SU-DHL-6 (cell line): Measurements from ENCODE around the gene NEK6.

ENCODE experiments used
- H2AFZ ChIP-seq: fragments of 200-600 bp; sonication (generic); 2 replicates; pipeline ENCODE4 v1.6.1; 2014; ENCODE audit warnings: low read depth, mild to moderate bottlenecking, moderate library complexity, mixed read lengths, antibody characterized with exemption, low read length; ENCODE audit not compliant: severe bottlenecking
- H3F3A ChIP-seq: fragments of 200-600 bp; shearing (Covaris generic); 2 replicates; pipeline ENCODE4 v1.6.0; 2016; ENCODE audit warnings: antibody characterized with exemption, mild to moderate bottlenecking; ENCODE audit not compliant: insufficient read depth
- H3K27ac ChIP-seq: fragments of 200-600 bp; sonication (generic); 2 replicates; pipeline ENCODE4 v1.5.1; 2016; ENCODE audit warnings: low read depth, mild to moderate bottlenecking, low read length, moderate library complexity, mixed read lengths
- H3K27me3 ChIP-seq: fragments of 200-600 bp; sonication (generic), shearing (Covaris generic); 2 replicates; pipeline ENCODE4 v1.6.0; 2014; ENCODE audit warnings: mild to moderate bottlenecking, low read length
- H3K36me3 ChIP-seq: fragments of 200-600 bp; sonication (generic); 2 replicates; pipeline ENCODE4 v1.6.1; 2014; ENCODE audit warnings: mild to moderate bottlenecking, low read length, mixed read lengths
- H3K4me2 ChIP-seq: fragments of 300-600, 200-600 bp; shearing (Covaris generic), sonication (generic); 2 replicates; pipeline ENCODE4 v1.6.0; 2014; ENCODE audit warnings: low read length, low read depth, mild to moderate bottlenecking; ENCODE audit not compliant: poor library complexity, severe bottlenecking
- H3K4me3 ChIP-seq: fragments of 200-600 bp; sonication (generic); 2 replicates; pipeline ENCODE4 v1.5.1; 2014; ENCODE audit warnings: antibody characterized with exemption, low read length, mild to moderate bottlenecking, mixed read lengths; ENCODE audit not compliant: insufficient read depth, poor library complexity, severe bottlenecking
- H3K79me2 ChIP-seq: fragments of 200-600 bp; sonication (generic); 2 replicates; pipeline ENCODE4 v1.6.1; 2014; ENCODE audit warnings: mild to moderate bottlenecking, low read length, moderate library complexity; ENCODE audit not compliant: insufficient read depth
- H3K9ac ChIP-seq: fragments of 200-600 bp; sonication (generic); 2 replicates; pipeline ENCODE4 v1.7.0; 2014; ENCODE audit warnings: mild to moderate bottlenecking, low read length
- H3K9me2 ChIP-seq: fragments of 200-600 bp; sonication (generic); replicated peaks from 2 replicates; pipeline ENCODE4 v1.6.1; 2014; ENCODE audit warnings: low read length; ENCODE audit not compliant: insufficient read depth
- H3K9me3 ChIP-seq: fragments of 200-600 bp; sonication (generic); 2 replicates; pipeline ENCODE4 v1.6.1; 2014; ENCODE audit warnings: low read length, mixed read lengths; ENCODE audit not compliant: insufficient read depth
- H4K20me1 ChIP-seq: fragments of 200-600 bp; sonication (generic); 2 replicates; pipeline ENCODE4 v1.6.1; 2014; ENCODE audit warnings: low read depth, mild to moderate bottlenecking, antibody characterized with exemption, low read length, moderate library complexity, mixed read lengths
- EZH2phosphoT487 ChIP-seq: fragments of 200-600 bp; sonication (generic), shearing (Covaris generic); conservative IDR thresholded peaks from 2 replicates; pipeline ENCODE4 v1.6.1; 2018; ENCODE audit warnings: mild to moderate bottlenecking, antibody characterized with exemption, low read length, moderate library complexity, mixed read lengths
- TF ChIP-seq, protein P1 (sequence below): fragments of 200-600 bp; sonication (generic); IDR thresholded peaks from one replicate; pipeline ENCODE4 v1.5.1; 2017; ENCODE audit warnings: antibody characterized with exemption, mild to moderate bottlenecking, low read length, moderate library complexity; ENCODE audit not compliant: insufficient read depth, poor library complexity, severe bottlenecking

The NEK6 gene

DNA sequence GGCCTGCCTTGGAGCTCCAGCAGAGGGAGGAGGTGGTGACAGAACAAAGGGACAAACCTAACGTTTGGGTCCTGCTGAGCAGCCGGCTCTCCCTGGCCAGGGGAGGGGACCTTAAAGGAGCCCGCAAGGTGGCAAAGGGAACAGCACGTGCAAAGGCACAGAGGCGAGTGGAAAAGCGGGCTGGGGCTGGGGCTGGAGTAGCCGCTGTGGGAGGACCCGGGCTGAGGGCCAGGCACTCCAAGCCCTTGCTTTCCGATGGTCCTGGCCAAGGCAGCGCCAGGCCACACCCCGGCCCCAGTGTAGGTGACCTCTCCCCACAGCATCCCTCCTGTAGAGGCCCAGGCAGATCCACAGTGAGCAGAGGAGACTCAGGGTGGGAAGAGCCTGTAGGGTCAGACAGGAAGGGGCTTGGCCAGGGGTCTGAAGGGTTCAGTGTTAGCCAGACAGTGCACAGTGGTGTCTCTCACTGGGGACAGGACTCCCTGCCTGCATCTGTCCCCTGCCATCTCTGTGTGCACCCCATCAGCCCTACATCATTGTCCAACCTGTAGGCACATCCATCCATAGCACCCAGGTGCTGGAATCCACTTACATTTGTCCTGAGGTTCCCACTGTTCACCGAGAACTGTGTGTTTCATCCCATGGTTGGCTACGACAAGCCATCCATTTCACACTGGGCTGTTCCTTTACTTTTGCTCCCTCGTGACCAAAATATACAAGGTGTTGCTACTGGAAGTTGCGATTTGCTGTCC lies 77.0 kb downstream of the NEK6 start:
- Histone ChIP-seq H2AFZ (no peak overlapping the region), H3K27ac (no peak overlapping the region), H3K79me2 (no peaks in the 10 kb centered on the region), H3K9me3 (no peaks in the 10 kb centered on the region), H3K9me2 (no peaks in the 10 kb centered on the region), H3K9ac (no peak overlapping the region), H3K27me3 (no peaks in the 10 kb centered on the region), H3K4me3 (no peak overlapping the region), H4K20me1 (no peaks in the 10 kb centered on the region), H3K4me2 (no peak overlapping the region), H3F3A (no peaks in the 10 kb centered on the region; the same call in 1 of the 2 replicates), H3K36me3 (no peaks in the 10 kb centered on the region; the same call in none of the 2 replicates)
- TF ChIP-seq EZH2phosphoT487, result no peak
- TF ChIP-seq, protein P1, sequence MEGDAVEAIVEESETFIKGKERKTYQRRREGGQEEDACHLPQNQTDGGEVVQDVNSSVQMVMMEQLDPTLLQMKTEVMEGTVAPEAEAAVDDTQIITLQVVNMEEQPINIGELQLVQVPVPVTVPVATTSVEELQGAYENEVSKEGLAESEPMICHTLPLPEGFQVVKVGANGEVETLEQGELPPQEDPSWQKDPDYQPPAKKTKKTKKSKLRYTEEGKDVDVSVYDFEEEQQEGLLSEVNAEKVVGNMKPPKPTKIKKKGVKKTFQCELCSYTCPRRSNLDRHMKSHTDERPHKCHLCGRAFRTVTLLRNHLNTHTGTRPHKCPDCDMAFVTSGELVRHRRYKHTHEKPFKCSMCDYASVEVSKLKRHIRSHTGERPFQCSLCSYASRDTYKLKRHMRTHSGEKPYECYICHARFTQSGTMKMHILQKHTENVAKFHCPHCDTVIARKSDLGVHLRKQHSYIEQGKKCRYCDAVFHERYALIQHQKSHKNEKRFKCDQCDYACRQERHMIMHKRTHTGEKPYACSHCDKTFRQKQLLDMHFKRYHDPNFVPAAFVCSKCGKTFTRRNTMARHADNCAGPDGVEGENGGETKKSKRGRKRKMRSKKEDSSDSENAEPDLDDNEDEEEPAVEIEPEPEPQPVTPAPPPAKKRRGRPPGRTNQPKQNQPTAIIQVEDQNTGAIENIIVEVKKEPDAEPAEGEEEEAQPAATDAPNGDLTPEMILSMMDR, result no peak

DNA sequence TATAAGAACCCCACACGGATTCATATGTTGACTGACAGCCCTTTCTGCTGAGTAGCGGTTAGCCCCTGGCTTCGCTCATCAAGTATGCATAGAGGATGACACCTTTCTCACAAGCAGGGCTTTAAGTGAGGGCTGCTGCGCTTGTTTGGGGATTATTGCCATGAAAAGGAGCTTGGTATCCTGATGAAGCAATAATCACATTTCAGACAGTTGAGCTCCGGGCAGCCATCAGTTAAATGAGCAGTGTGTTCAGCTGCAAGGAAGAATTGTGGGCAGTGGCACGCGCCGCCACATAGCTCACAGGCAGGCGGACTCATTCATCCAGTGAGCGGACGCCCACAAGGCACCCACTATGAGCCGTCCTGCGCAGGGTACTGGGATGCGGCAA lies 77.6 kb downstream of the NEK6 start:
- H3K79me2 ChIP-seq, result no peaks in the 10 kb centered on the region
- H3K9ac ChIP-seq, result no peak overlapping the region
- H4K20me1 ChIP-seq, result no peaks in the 10 kb centered on the region
- TF ChIP-seq EZH2phosphoT487, result no peak
- H3K4me2 ChIP-seq, result no peak overlapping the region
- no peaks in the 10 kb centered on the region for H3K9me3 ChIP-seq
- H3K27me3 ChIP-seq, result no peaks in the 10 kb centered on the region
- no peaks in the 10 kb centered on the region; the same call in 1 of the 2 replicates for H3F3A ChIP-seq
- H3K36me3 ChIP-seq, result peaks cover 1% of the 10 kb centered on the region
- no peak overlapping the region for H2AFZ ChIP-seq
- no peaks in the 10 kb centered on the region for H3K9me2 ChIP-seq
- no peak overlapping the region for H3K4me3 ChIP-seq
- H3K27ac ChIP-seq, result no peak overlapping the region

DNA sequence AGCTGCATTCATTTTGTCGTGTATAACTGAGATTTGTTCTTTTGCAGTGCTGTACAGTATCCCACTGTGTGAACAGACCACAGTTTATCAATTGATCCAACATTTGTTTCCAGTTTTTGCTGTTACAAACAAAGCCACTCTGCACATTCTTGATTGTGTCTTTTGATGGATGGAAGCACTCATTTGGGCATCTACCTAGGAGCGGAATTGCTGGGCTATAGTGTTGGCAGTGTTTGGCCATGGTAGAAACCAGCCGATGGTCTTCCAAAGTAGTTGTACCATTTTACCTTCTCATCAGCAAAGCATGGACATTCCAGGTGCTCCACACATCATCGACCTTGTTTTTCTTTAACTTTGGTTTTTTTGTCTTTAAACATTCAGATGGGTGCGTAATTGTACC lies 79.8 kb downstream of the NEK6 start:
- Histone ChIP-seq H3F3A (no peaks in the 10 kb centered on the region; the same call in 1 of the 2 replicates), H3K4me3 (no peak overlapping the region), H2AFZ (no peak overlapping the region), H3K4me2 (no peak overlapping the region), H4K20me1 (no peaks in the 10 kb centered on the region), H3K27me3 (no peaks in the 10 kb centered on the region), H3K36me3 (peaks cover 2% of the 10 kb centered on the region), H3K9me3 (no peaks in the 10 kb centered on the region), H3K9me2 (no peaks in the 10 kb centered on the region), H3K9ac (no peak overlapping the region), H3K79me2 (no peaks in the 10 kb centered on the region), H3K27ac (no peak overlapping the region)
- TF ChIP-seq, protein P1, result no peak
- TF ChIP-seq EZH2phosphoT487, result no peak

DNA sequence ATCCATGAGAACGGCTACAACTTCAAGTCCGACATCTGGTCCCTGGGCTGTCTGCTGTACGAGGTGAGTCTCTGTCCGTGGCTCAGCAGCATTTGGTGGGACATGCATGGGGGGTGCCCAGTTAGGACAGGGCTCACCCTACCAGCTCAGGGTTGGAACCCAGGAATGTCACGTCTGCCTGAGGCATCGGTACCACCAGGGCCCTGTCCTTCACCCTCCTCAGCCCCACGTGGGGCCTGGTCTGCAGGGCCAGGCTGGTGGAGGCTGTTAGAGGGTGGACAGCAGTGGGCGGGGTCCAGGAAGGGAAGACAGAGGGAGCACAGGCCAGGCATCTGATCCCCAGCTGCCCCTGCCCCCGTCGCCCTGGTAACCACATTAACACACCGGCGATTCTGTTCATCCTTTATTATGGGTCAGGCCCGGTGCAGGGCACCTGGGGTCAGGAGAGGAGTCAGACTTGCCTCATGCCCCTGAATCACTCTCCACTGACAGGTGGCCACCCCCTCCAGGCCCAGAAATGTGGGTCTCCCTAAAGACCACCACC lies 81.9 kb downstream of the NEK6 start:
- Histone ChIP-seq H3K27me3 (no peaks in the 10 kb centered on the region), H4K20me1 (no peaks in the 10 kb centered on the region), H3K79me2 (no peaks in the 10 kb centered on the region), H3K36me3 (peaks cover 2% of the 10 kb centered on the region), H3K4me2 (no peak overlapping the region), H3K9me2 (no peaks in the 10 kb centered on the region), H3K9me3 (no peaks in the 10 kb centered on the region), H3K4me3 (no peak overlapping the region), H2AFZ (no peak overlapping the region), H3K27ac (no peak overlapping the region), H3K9ac (no peak overlapping the region), H3F3A (no peaks in the 10 kb centered on the region; the same call in 1 of the 2 replicates)
- TF ChIP-seq, protein P1, result no peak
- no peak for TF ChIP-seq EZH2phosphoT487
